Vagina (tissue), 2 donors: ENCODE results near the gene BCAS2.

ENCODE experiments used
- CTCF ChIP-seq, 3 experiments: fragments of 450-650 bp in 2 of 3; fragments of 200-600 bp in 1 of 3; sonication (generic) in 1 of 3; IDR thresholded peaks; one replicate each; pipeline ENCODE4 v1.5.1; 2017 to 2019; ENCODE audit warnings: antibody characterized with exemption in 3 of 3, mild to moderate bottlenecking in 2 of 3, moderate library complexity in 2 of 3
- POLR2A ChIP-seq, 2 donors: fragments of 450-650 bp; IDR thresholded peaks; one replicate each; pipeline ENCODE4 v1.6.1; 2017; ENCODE audit warnings: antibody characterized with exemption in 2 of 2, mild to moderate bottlenecking in 2 of 2, moderate library complexity in 2 of 2
- POLR2AphosphoS5 ChIP-seq, 2 donors: sonication (generic); formaldehyde crosslinking; IDR thresholded peaks; one replicate each; pipeline ENCODE4 v1.9.0; 2017; ENCODE audit warnings: antibody characterized with exemption in 2 of 2, mild to moderate bottlenecking in 2 of 2, low read depth in 1 of 2; ENCODE audit not compliant: insufficient read depth in 1 of 2

- no peak for TF ChIP-seq POLR2AphosphoS5 (IDR thresholded peaks at IDR 0.05; ENCODE audit: insufficient read depth in 1 of 2, low read depth in 1 of 2)
- no peak for TF ChIP-seq CTCF (IDR thresholded peaks at IDR 0.05)
- TF ChIP-seq POLR2A (IDR thresholded peaks at IDR 0.05) = no peak
These were observed 36.1 kb downstream of the BCAS2 start for GRCh38 chr1:114545315-114545714.
